Inflammatory macrophage (primary cell): ENCODE data around the gene FOXP2.
"Not testable (repeated sequence)": the region's sequence is repeated elsewhere in the genome, so short reads cannot be mapped to it uniquely, and the experiment has no call there.

ENCODE experiments used
- DNase-seq, 2 donors: peaks; one replicate each; pipeline ENCODE4 v3.0.0-alpha.2; 2020 to 2022

Gene FOXP2

DNA sequence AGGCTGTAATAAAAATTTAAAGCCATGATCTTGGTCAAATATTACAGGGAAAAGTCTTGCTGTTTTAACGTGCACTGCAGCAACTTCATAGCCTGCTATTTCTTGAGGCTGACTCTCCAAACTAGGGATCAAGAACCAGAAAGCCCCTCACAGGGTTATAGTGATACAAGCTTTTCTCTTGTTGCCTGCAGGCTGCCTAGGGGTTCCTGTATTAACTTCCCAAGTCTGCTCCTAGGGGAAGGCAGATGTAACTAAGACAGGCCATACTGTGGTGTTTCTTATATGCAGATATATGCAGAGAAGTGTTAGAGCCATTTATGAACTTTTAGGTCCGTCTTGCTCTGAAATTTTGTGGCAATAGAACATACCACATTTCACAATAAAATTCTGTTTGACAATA is 175.7 kb downstream of the FOXP2 start:
- no peak for DNase-seq

DNA sequence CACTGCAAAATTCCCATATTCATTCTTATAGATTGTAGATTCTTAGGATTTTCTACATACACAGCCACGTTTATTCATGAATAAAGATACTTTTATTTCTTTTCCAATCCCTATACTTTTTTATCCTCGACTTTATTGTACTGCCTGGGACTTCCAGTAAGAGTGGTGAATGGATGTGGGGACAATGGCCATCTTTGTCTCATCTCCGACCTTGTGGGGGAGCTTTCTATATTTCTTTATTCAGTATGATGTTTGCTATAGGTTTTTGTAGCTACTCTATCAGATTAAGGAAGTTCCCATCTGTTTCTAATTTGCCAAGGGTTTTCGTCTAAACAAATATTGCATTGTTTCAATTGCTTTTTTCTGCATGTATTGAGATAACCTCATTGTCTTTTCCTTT is 184.3 kb downstream of the FOXP2 start:
- DNase-seq, result no peak

DNA sequence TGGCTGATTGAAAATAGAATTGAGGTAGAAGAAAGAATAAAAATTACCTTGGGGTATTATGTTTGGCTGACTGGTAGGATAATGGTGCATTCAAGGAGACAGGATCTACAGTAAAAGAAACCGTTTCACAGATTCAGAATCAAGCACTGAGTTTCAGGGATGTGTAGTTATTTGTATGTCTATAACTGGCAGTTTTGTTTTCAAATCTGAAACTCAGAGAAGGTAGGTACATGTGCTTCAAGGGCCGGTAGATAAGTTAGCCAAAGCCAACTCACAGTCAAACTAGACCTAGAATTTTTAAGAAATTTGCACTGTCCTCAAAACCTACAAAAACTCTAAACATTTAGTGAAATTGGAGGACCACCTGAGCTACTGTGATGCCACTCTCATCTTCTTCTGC is 191.5 kb downstream of the FOXP2 start:
- no peak for DNase-seq

DNA sequence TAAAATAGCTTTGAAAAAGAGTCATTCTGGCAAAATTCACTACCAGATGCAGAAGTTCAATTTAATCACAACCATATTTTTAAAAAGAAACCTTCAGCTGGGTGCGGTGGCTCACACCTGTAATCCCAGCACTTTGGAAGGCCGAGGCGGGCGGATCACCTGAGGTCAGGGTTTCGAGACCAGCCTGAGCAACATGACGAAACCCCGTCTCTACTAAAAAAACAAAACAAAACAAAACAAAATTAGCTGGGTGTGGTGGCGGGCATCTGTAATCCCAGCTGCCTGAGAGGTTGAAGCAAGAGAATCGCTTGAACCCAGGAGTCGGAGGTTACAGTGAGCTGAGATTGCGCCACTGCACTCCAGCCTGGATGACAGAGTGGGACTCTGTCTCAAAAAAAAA is 194.2 kb downstream of the FOXP2 start:
- DNase-seq, result not testable (repeated sequence)

DNA sequence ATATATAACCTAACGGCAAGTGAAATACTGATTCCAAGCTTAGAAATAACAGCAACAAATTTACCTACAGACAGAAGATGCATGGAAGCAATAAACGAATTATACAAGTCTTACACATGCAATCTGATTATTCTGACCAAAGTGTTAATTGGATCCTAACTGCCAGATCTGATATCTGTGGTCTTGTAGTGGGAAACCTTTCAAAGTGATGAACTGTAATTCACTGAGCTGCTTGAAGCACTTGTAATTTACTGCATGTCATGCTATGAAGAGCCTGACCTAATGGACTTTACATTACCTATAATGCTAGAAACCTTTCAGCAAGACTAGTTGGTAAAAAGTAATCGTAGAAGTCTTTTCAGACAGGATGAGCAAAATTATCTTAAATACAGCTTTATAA is 205.6 kb downstream of the FOXP2 start:
- no peak for DNase-seq

DNA sequence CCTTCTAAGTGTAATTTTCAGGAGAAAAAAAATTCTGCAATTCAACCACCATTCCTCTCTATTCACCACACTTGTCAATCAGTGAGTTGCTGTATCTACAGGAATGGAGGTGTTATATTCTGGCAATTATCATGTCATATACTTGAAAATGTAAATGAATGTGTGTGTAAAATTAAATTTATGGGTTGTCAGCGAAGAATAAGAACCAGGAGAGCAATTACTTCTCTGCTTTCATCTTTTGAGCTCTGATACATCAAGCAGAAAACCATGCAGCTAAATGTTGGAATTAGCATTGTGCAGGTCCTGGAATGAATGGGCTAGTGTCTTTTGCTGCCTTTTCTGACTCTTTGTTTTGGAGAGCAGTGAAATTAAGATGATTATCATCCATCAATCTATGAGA is 207.6 kb downstream of the FOXP2 start:
- DNase-seq, result no peak

DNA sequence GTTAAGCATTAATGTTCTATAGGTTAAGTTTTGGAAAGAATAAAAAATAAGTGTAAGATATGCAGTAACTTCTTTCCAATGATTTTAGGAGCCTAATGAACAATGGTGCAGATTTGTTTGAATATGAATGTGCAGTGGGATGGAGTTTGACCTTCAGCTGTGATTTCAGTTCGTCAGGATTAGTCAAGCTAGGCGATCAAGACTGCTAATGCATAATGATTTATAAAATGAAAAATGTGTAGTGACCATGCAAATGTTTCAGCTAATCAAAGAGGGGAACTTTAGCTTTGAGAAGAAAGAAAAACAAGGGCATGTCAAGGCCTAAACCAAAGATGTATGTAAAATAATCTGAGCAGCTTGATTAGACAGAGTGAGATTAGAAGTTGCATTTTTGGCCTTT is 208.5 kb downstream of the FOXP2 start:
- DNase-seq, result no peak

DNA sequence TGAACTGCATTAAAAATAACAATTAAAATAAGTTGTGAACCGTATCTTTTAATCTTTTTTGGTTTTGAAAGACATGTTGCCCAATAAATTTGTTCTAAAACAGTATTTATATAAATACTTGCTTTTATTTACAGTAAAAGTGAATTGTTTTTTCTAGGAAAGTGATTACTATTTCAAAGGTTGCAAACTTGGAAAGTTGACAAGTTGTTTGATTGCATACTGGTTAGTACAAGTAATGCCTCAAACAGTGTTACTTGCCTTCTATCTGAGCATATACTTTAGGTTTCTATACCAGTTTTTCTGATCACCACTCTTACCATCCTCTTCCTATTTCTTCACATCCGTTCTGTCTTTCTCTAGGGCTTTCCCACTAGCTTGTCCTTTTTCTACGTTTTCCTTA is 212.6 kb downstream of the FOXP2 start:
- no peak for DNase-seq

DNA sequence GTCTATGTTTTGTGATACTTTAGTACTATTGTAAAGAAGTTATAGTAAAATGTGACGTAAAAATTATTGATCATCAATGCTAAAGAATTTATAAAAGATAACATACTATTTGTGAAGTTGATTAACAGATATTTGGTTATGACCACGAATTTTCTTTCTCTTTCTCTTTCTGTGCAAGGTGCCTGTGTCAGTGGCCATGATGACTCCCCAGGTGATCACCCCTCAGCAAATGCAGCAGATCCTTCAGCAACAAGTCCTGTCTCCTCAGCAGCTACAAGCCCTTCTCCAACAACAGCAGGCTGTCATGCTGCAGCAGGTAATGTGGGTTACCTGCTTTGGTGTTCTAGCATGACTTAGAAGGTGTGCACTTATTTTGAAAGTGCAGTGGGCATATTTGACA is 213.7 kb downstream of the FOXP2 start:
- no peak for DNase-seq

DNA sequence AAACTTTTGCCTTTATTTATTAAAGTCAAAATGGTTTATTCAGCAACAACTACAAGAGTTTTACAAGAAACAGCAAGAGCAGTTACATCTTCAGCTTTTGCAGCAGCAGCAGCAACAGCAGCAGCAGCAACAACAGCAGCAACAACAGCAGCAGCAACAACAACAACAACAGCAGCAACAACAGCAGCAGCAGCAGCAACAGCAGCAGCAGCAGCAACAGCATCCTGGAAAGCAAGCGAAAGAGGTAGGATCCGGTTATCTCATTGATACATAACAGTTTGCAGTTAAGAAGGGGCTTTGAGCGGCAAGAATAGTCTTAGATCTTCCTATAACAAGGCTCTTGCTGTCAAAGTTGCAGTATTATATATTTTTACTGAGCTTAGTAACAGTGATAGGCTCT is 215.1 kb downstream of the FOXP2 start:
- no peak for DNase-seq

DNA sequence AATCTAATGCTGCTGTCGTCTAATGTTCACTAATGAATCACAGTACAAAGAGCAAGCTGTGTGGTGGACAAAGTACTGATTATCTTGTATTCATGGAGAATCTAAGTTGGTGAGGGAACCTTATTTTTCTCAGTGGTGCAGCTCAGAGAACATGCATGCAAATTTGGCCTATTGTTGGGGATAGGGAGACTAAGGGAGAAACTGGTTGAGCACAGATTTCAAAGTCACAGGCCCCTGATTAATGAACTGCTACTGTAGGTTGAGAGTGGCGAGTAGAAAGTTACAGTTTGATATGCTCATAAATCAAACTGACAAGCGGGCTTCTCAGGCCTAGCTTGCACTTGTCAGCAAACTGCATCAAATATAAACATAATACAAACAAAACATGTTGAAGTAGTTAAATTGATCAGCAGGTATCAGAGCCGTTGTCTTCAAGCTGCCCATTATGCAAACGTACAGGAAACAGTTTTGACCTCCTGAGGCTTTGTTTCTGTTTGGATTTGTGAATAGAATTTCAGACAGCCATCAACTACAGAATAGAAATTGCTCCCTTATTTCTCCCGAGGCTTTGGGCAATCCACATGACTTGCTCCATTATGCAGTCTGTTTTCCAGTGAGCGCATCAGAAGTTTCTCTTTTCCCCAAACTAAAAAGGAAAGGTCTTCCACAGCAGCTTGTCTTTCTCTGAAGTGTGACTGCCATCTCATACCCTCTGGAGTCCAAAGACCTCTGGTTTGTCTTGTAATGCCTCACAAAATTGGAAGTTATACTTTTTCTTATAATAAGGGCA is 215.8 kb downstream of the FOXP2 start:
- no peak for DNase-seq

DNA sequence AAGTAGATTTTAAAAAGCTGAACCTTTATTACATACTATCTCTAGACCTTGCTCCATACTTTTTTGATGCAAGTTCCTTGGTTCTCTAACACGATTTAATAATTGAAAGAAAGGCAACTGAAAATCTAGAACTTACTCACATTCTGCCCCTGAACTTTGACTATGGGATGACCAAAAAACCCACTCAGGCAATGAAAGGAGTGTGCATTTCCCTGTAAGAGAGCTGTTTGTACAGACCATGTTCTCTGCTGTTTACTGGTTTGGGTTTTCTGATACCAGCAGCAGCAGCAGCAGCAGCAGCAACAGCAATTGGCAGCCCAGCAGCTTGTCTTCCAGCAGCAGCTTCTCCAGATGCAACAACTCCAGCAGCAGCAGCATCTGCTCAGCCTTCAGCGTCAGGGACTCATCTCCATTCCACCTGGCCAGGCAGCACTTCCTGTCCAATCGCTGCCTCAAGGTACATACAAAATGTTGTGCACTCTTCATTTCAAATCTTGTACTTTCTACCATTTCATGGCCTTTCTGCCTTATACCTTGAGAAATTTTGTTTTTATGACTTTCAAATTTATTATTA is 216.7 kb downstream of the FOXP2 start:
- DNase-seq, result no peak

DNA sequence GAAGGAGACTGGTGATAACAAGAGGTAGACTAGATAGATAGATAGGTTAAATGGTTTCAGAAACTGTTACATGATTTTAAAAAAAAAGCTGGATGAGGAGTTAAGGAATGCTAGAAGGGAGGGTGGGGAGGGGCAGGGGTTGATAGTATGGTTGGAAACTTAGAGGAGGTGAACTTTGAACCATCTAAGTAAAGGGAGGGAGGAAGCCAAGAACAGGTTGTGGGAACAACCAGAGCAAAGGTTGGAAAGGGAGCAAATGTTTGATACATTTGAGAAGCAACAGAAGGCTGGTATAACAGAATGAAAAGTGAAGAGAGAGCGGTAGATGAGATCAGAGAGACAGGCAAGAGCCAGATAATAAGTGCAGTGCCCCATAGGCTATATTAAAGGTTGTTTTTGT is 224.8 kb downstream of the FOXP2 start:
- no peak for DNase-seq

DNA sequence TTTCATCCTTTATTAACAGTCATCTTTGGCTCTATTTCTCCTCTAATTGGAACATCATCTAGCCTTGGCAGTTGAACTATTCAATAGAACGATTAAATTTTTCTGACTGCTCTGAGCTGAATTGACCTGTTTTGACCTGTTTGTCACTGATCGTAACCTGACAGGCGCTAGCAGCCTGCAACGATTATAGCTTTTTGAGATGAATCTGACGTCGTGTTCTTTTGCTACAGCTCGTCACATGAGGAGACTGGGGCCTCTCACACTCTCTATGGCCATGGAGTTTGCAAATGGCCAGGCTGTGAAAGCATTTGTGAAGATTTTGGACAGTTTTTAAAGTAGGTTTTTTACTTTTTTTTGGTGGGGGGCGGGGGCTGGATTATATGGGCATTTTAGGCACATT is 229.8 kb downstream of the FOXP2 start:
- no peak for DNase-seq

DNA sequence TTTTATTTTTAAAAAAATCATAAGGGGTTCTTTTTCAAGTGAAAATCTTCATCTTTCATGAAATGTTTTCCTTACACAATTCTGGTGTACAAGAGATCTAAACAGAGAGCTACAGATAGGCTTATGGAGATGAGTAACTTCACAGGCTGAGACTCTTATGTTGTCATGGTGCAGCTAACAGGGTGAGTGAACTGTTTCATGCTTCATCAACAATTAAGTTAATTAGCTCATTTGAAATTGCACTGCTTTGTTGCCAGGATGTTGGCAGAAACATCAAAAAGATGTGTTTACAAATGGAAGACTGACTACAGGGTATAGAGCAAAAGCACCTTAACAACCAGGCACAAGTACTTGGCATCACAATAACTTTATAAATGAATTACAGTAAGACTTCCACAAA is 230.8 kb downstream of the FOXP2 start:
- no peak for DNase-seq

DNA sequence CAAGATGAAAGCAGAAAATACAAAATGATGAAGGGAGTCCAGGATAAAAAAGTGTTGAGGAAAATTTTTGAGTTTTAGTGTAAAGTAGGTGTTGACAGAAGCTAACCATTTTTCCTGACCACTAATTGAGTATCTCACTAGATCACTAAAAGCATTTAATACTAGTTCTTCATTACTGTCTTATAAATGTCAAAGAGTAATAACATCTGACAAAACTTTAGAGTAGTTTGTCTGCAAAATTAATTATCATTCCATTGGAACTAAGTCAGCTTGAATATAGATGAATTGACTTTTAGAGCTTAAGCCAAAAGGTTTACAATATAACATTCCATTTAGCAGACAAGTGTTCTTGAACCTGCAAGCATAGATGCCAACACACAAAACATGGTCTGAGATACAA is 232.9 kb downstream of the FOXP2 start:
- DNase-seq, result no peak

DNA sequence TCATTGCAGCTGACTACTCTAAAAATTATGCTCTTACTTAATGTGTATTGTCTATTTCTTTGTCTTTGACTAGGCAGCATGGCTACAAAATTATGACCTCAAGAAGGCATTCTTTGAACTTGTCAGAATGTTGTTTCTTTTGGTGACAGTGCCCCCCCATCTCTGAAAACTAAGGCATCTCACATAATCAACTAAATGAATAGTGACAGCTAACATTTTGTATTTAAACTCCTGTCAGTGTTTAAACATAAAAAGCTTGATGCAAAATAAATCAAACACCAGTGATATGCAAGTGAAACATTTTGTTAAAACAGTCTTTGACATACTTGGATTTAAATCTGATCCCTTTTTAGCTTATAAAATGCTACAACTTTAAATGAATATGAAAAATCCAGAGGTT is 233.5 kb downstream of the FOXP2 start:
- DNase-seq, result no peak

DNA sequence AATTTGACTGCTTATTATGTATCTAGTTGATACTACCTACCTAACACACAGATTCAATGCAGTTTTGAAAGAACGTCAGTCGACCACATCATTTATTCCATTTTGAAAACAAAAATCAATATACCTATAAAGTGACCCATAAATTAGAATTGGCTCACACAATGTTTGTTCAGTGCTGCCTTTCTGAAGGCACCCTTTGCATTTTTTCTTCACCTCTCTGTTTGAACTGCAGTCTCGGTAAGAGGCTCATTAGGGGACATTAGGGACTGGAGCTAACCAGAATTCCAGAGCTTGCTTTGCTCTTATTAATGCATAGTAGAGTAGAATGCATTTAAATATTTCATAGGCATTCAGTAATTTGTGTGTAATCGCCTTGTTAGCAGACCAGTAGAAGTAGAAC is 234.1 kb downstream of the FOXP2 start:
- no peak for DNase-seq

DNA sequence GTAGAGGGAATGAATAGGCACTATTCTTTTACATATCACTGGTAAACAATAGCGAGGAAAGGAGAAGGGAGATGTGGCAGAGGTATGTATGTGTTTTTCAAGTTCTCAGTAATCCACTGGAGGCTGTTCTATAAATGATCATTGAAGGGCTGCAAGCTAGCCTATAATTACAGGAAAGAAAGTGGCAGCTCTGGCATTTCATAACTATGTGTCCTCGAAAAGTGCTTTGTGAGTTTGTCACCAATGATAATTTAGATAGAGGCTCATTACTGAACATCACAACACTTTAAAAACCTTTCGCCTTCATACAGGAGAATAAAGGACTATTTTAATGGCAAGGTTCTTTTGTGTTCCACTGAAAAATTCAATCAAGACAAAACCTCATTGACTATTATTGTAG is 235.1 kb downstream of the FOXP2 start:
- no peak for DNase-seq

DNA sequence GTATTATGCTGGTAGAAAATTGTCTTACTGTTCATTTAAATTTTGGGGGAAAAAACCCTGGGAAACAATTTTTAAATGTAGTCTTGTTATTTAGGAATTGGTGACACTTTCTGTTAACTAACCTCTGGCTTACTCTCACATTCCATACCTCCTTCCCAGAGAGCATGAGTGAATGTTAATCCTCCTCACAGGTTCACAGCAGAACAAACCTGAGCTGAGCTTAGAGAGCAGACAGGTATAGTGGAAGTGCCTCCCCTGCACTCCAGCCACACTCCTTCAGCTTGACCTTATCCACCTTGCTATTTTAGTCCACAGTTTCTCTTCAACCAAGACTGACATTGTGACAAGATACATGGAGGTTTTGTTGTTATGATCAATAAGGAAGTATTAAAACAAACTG is 235.9 kb downstream of the FOXP2 start:
- DNase-seq, result no peak

DNA sequence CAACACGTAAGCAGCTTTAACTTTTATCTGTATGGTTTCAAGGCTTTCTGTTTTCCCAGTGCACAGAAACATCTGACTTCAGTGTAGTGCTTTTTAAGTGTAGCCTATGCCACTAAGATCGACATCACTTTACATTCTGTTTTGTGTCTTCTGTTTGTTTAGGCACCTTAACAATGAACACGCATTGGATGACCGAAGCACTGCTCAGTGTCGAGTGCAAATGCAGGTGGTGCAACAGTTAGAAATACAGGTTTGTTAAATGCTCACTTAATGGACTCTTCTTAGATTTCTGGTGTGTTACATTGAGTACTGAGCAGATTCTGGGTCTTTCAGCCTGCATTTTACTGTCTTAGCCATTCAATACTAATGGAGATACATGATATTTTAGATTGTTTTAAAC is 237.4 kb downstream of the FOXP2 start:
- no peak for DNase-seq

DNA sequence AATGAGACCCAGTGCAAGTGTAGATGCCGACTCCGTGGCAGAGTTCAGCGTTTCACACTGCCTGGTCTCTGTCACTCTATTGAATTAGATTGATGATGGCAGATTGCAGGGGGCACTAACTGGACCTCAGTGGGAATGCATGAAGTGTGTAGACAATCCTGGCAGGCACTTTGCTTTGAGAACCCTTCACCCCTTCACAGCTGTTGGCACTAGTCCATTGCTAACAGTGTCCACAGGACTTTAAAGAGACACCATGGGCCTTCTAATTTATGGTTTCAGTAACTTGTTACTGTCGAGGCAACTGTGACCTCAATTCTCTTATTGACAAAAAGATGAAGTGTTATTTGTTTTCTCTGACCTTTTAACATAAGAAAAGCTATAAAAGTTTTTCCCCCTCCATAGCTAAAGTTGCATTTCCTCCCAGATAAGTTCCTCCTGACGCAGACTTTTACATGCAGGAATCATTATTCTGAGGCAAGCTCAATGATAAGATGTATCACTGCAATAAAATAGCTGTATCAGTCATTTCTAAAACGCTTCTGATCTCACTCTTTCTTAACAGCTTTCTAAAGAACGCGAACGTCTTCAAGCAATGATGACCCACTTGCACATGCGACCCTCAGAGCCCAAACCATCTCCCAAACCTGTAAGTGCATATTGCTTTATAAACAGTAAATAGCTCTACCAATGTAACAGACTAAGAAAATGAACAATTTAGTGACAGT is 238.9 kb downstream of the FOXP2 start:
- DNase-seq, result no peak

DNA sequence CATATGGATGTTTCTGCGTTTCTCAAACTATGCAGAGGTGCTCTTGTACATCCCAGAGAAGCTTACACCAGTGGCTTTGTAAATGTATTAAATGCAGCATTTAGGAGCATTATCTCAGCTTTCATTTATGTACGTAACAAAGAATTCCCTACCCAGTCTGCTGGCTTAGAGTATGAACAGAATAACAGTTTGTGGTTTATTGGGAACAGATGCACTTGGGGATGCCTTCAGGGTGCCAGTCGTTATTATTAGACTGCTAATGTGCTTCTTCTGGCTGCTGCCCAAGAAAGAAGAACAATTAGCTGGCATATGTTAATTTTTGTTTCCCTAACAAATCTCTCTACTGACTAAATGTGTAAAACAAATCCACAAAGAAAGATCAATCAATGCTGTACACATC is 241.9 kb downstream of the FOXP2 start:
- no peak for DNase-seq

DNA sequence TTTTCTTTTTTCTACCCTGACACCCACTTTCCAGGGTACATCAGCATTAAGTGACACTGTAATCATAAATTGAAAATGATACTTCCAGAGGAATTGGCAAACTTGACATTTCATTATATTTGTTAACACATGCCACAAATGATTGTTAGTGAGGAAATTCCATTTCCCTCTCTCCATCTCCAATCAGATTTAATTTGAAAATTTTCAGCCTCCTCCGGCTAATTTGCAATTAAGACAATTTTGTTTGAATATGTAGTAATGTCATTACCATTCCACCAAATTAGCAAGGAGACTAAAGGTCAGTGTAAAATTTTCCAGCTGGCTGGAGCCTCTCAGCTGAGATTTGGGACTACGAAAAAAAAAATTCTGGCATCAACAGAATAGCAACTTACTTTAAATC is 242.7 kb downstream of the FOXP2 start:
- no peak for DNase-seq
